KMS-11 (cell line): ENCODE data around the gene RMRP.

Source experiments
- H2AFZ ChIP-seq: fragments of 200-600 bp; sonication (generic); 2 replicates; pipeline ENCODE4 v1.6.1; 2016; ENCODE audit warnings: antibody characterized with exemption, mixed run types, low read depth
- H3K27ac ChIP-seq: fragments of 200-600 bp; sonication (generic); 2 replicates; pipeline ENCODE4 v1.6.1; 2016; ENCODE audit warnings: mild to moderate bottlenecking, mixed run types
- H3K27me3 ChIP-seq: fragments of 200-600 bp; sonication (generic); 2 replicates; pipeline ENCODE4 v1.6.1; 2017; ENCODE audit warnings: mild to moderate bottlenecking, low read depth, mixed run types, moderate library complexity; ENCODE audit not compliant: insufficient read depth
- H3K36me3 ChIP-seq: fragments of 200-600 bp; sonication (generic); 2 replicates; pipeline ENCODE4 v1.6.1; 2017; ENCODE audit warnings: mild to moderate bottlenecking, mixed run types; ENCODE audit not compliant: insufficient read depth
- H3K4me1 ChIP-seq: fragments of 200-600 bp; sonication (generic); 2 replicates; pipeline ENCODE4 v1.6.1; 2016; ENCODE audit warnings: mild to moderate bottlenecking, low read depth, mixed run types; ENCODE audit not compliant: poor library complexity, severe bottlenecking
- H3K4me2 ChIP-seq: fragments of 200-600 bp; sonication (generic); 2 replicates; pipeline ENCODE4 v1.7.0; 2016; ENCODE audit warnings: mild to moderate bottlenecking, mixed run types
- H3K4me3 ChIP-seq: fragments of 200-600 bp; sonication (generic); IDR thresholded peaks from 2 replicates; pipeline ENCODE4 v1.6.1; 2017; ENCODE audit warnings: low read depth, low read length, mixed read lengths; ENCODE audit not compliant: insufficient read depth
- H3K79me2 ChIP-seq: fragments of 200-600 bp; sonication (generic); 2 replicates; pipeline ENCODE4 v1.6.1; 2016; ENCODE audit warnings: low read depth, mixed run types; ENCODE audit not compliant: insufficient read depth
- H3K9ac ChIP-seq: fragments of 200-600 bp; sonication (generic); 2 replicates; pipeline ENCODE4 v1.6.1; 2016; ENCODE audit warnings: mild to moderate bottlenecking, mixed run types
- H4K20me1 ChIP-seq: fragments of 200-600 bp; sonication (generic); 2 replicates; pipeline ENCODE4 v1.6.1; 2016; ENCODE audit warnings: mild to moderate bottlenecking, mixed run types; ENCODE audit not compliant: insufficient read depth
- TF ChIP-seq, protein P1 (sequence below): fragments of 200-600 bp; sonication (generic); conservative IDR thresholded peaks from 2 replicates; pipeline ENCODE4 v1.6.1; 2017; ENCODE audit warnings: low read depth, mild to moderate bottlenecking, antibody characterized with exemption, low read length, moderate library complexity, mixed read lengths

RMRP gene

GRCh38 chr9:35698231-35698630 lies 40.4 kb upstream of the RMRP start:
- H3K4me2 ChIP-seq: no peak overlapping the region
- TF ChIP-seq, protein P1, sequence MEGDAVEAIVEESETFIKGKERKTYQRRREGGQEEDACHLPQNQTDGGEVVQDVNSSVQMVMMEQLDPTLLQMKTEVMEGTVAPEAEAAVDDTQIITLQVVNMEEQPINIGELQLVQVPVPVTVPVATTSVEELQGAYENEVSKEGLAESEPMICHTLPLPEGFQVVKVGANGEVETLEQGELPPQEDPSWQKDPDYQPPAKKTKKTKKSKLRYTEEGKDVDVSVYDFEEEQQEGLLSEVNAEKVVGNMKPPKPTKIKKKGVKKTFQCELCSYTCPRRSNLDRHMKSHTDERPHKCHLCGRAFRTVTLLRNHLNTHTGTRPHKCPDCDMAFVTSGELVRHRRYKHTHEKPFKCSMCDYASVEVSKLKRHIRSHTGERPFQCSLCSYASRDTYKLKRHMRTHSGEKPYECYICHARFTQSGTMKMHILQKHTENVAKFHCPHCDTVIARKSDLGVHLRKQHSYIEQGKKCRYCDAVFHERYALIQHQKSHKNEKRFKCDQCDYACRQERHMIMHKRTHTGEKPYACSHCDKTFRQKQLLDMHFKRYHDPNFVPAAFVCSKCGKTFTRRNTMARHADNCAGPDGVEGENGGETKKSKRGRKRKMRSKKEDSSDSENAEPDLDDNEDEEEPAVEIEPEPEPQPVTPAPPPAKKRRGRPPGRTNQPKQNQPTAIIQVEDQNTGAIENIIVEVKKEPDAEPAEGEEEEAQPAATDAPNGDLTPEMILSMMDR: no peak
- no peaks in the 10 kb centered on the region for H3K4me1 ChIP-seq
- H2AFZ ChIP-seq: no peak overlapping the region
- no peak overlapping the region for H3K27ac ChIP-seq
- H3K79me2 ChIP-seq: no peaks in the 10 kb centered on the region
- H3K9ac ChIP-seq: no peak overlapping the region
- H3K36me3 ChIP-seq: no peaks in the 10 kb centered on the region; the same call in 1 of the 2 replicates
- H4K20me1 ChIP-seq: no peaks in the 10 kb centered on the region
- H3K4me3 ChIP-seq: no peak overlapping the region
- no peaks in the 10 kb centered on the region for H3K27me3 ChIP-seq

- H3K79me2 ChIP-seq: no peaks in the 10 kb centered on the region
- no peaks in the 10 kb centered on the region for H3K27me3 ChIP-seq
- no peak overlapping the region for H3K27ac ChIP-seq
- H3K4me1 ChIP-seq: no peaks in the 10 kb centered on the region
- no peaks in the 10 kb centered on the region for H4K20me1 ChIP-seq
- H3K4me2 ChIP-seq: no peak overlapping the region
- no peak overlapping the region for H3K9ac ChIP-seq
- no peak overlapping the region for H3K4me3 ChIP-seq
- no peak overlapping the region for H2AFZ ChIP-seq
- TF ChIP-seq, protein P1: no peak
- no peaks in the 10 kb centered on the region; the same call in 1 of the 2 replicates for H3K36me3 ChIP-seq
Measured at GRCh38 chr9:35697486-35697885, 39.7 kb upstream of the RMRP start.

GRCh38 chr9:35696520-35697215 lies 38.8 kb upstream of the RMRP start:
- H3K27me3 ChIP-seq: no peaks in the 10 kb centered on the region
- no peak overlapping the region for H3K4me2 ChIP-seq
- no peak overlapping the region for H3K4me3 ChIP-seq
- no peaks in the 10 kb centered on the region for H4K20me1 ChIP-seq
- no peaks in the 10 kb centered on the region for H3K4me1 ChIP-seq
- no peaks in the 10 kb centered on the region for H3K79me2 ChIP-seq
- no peak overlapping the region for H2AFZ ChIP-seq
- no peak overlapping the region for H3K9ac ChIP-seq
- H3K27ac ChIP-seq: no peak overlapping the region
- H3K36me3 ChIP-seq: no peaks in the 10 kb centered on the region; the same call in 1 of the 2 replicates
- TF ChIP-seq, protein P1: peak; percentile 93

DNA sequence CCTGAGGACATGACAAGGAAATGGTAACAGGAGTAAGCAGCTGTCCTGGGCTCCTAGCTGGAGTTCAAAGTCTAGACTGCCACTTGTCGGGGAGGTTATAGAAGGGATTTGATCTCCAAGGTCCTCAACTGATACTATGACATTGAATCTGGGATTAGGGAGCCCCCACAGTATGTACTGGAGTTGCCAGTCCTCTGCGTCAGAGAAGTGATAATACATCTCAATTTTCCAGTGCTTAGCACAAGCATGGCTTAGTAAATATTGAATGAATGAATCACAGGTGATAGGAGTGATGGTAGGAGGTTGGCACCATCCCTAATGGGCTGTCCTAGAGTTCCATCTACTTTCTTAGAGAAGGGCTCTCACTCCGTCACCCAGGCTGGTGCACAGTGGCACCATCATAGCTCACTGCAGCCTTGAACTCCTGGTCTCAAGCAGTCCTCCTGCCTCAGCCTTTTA lies 38.2 kb upstream of the RMRP start:
- H3K79me2 ChIP-seq: no peaks in the 10 kb centered on the region
- no peaks in the 10 kb centered on the region; the same call in 1 of the 2 replicates for H3K36me3 ChIP-seq
- no peak overlapping the region for H3K9ac ChIP-seq
- no peak overlapping the region for H2AFZ ChIP-seq
- TF ChIP-seq, protein P1: no peak
- H3K27ac ChIP-seq: no peak overlapping the region
- H3K4me1 ChIP-seq: no peaks in the 10 kb centered on the region
- no peak overlapping the region for H3K4me3 ChIP-seq
- no peaks in the 10 kb centered on the region for H3K27me3 ChIP-seq
- no peak overlapping the region for H3K4me2 ChIP-seq
- H4K20me1 ChIP-seq: no peaks in the 10 kb centered on the region
